ENCODE data around the gene MOB3B.

Gene MOB3B

GRCh38 chr9:27355166-27355565 is 174.4 kb downstream of the MOB3B start:
- DNase-seq = no peak

GRCh38 chr9:27353474-27354229 is 176.0 kb downstream of the MOB3B start:
- DNase-seq = peak; percentile 92

GRCh38 chr9:27353166-27353473 is 176.5 kb downstream of the MOB3B start:
- peak; percentile 72 for DNase-seq

GRCh38 chr9:27352457-27353165 is 177.0 kb downstream of the MOB3B start:
- DNase-seq = peak; percentile 65

- DNase-seq = peak; percentile 90
Observed at GRCh38 chr9:27351438-27351837, 178.2 kb downstream of the MOB3B start.

- DNase-seq = peak; percentile 51
Observed at GRCh38 chr9:27350382-27350976, 179.1 kb downstream of the MOB3B start.

GRCh38 chr9:27349698-27350080 is 179.9 kb downstream of the MOB3B start:
- no peak for DNase-seq

- no peak for DNase-seq
Observed at GRCh38 chr9:27348785-27349697, 180.6 kb downstream of the MOB3B start.

GRCh38 chr9:27347889-27348288 is 181.7 kb downstream of the MOB3B start:
- no peak for DNase-seq

- DNase-seq = peak; percentile 27
Observed at GRCh38 chr9:27344776-27345175, 184.8 kb downstream of the MOB3B start.

GRCh38 chr9:27341545-27342294 is 187.9 kb downstream of the MOB3B start:
- DNase-seq = no peak

- DNase-seq = peak; percentile 49
Observed at GRCh38 chr9:27340961-27341511, 188.6 kb downstream of the MOB3B start.

GRCh38 chr9:27340285-27340674 is 189.3 kb downstream of the MOB3B start:
- DNase-seq = no peak

- peak; percentile 39 for DNase-seq
Observed at GRCh38 chr9:27339661-27340284, 189.8 kb downstream of the MOB3B start.

- peak; percentile 29 for DNase-seq
Observed at GRCh38 chr9:27338527-27338903, 191.1 kb downstream of the MOB3B start.

GRCh38 chr9:27337833-27338526 is 191.6 kb downstream of the MOB3B start:
- no peak for DNase-seq

GRCh38 chr9:27337236-27337635 is 192.4 kb downstream of the MOB3B start:
- no peak for DNase-seq

- no peak for DNase-seq
Observed at GRCh38 chr9:27336829-27337228, 192.8 kb downstream of the MOB3B start.

GRCh38 chr9:27336126-27336525 is 193.5 kb downstream of the MOB3B start:
- DNase-seq = no peak

- DNase-seq = no peak
Observed at GRCh38 chr9:27335075-27335474, 194.5 kb downstream of the MOB3B start.
